CD4-positive, alpha-beta memory T cell (primary cell): ENCODE results near the gene YIPF1. TPM values are rescaled to one million over a fixed set of nuclear protein-coding genes. Genes with fewer than 3 reads are reported as not detected.
"Not testable (repeated sequence)": the region's sequence is repeated elsewhere in the genome, so short reads cannot be mapped to it uniquely, and the experiment has no call there.

Experiments
- CTCF ChIA-PET: fragments of 350-600 bp; sonication (Branson Sonifier 250); formaldehyde crosslinking; loops from one replicate; lab custom pipeline; 2021; ENCODE audit warnings: inconsistent platforms; ENCODE audit not compliant: partially characterized antibody; lab: Charles Lee
- POLR2A ChIA-PET: fragments of 350-600 bp; sonication (Branson Sonifier 250); formaldehyde crosslinking; loops from one replicate; lab custom pipeline; 2021; ENCODE audit not compliant: partially characterized antibody; lab: Charles Lee
- DNase-seq, 5 donors: peaks; one replicate each; pipeline versions ENCODE4 v3.0.0 to v3.0.0-alpha.2; 2020 to 2022; ENCODE audit warnings: mixed read lengths in 1 of 5
- H3K27ac ChIP-seq: one replicate; pipeline ENCODE4 v1.7.0; 2013; ENCODE audit warnings: low read depth, low read length
- H3K27me3 ChIP-seq: 2 replicates; pipeline ENCODE4 v1.7.0; 2013; ENCODE audit warnings: mild to moderate bottlenecking, low read length, moderate library complexity; ENCODE audit not compliant: insufficient read depth
- H3K36me3 ChIP-seq: 2 replicates; pipeline ENCODE4 v1.7.0; 2013; ENCODE audit warnings: mild to moderate bottlenecking, low read length, moderate library complexity; ENCODE audit not compliant: insufficient read depth
- H3K4me1 ChIP-seq: 2 replicates; pipeline ENCODE4 v1.7.0; 2013; ENCODE audit warnings: mild to moderate bottlenecking, low read length, moderate library complexity; ENCODE audit not compliant: insufficient read depth
- H3K4me3 ChIP-seq, 2 donors: one replicate each; pipeline ENCODE4 v1.7.0; 2013; ENCODE audit warnings: low read length in 2 of 2, mild to moderate bottlenecking in 1 of 2
- H3K9me3 ChIP-seq, 2 donors: one replicate each; pipeline ENCODE4 v1.7.0; 2013; ENCODE audit warnings: low read length in 2 of 2, control low read depth in 1 of 2; ENCODE audit not compliant: control insufficient read depth in 1 of 2
- H3K27ac Mint-ChIP-seq, 7 donors: one replicate each; pipeline ENCODE4 v1.8.0; 2020 to 2021; ENCODE audit warnings: mixed read lengths in 7 of 7, mild to moderate bottlenecking in 6 of 7, inconsistent platforms in 3 of 7, moderate library complexity in 3 of 7
- H3K27me3 Mint-ChIP-seq, 2 donors: one replicate each; pipeline ENCODE4 v1.8.0; 2020 to 2021; ENCODE audit warnings: mixed read lengths in 2 of 2
- H3K36me3 Mint-ChIP-seq, 2 donors: one replicate each; pipeline ENCODE4 v1.8.0; 2020 to 2021; ENCODE audit warnings: mixed read lengths in 2 of 2, inconsistent platforms in 1 of 2, mild to moderate bottlenecking in 1 of 2
- H3K4me1 Mint-ChIP-seq, 4 donors: one replicate each; pipeline ENCODE4 v1.8.0; 2020 to 2021; ENCODE audit warnings: mixed read lengths in 4 of 4, mild to moderate bottlenecking in 1 of 4
- H3K4me3 Mint-ChIP-seq, 8 donors: one replicate each; pipeline ENCODE4 v1.8.0; 2020 to 2021; ENCODE audit warnings: mixed read lengths in 8 of 8, mild to moderate bottlenecking in 7 of 8, moderate library complexity in 6 of 8, inconsistent platforms in 3 of 8
- H3K9me3 Mint-ChIP-seq, 8 donors: one replicate each; pipeline ENCODE4 v1.8.0; 2020 to 2021; ENCODE audit warnings: mixed read lengths in 8 of 8, mild to moderate bottlenecking in 5 of 8, inconsistent platforms in 3 of 8, moderate library complexity in 1 of 8
- intact Hi-C: fragments of 100-400 bp; cut with micrococcal nuclease; formaldehyde crosslinking; loops from one replicate; pipeline ENCODE4 v1.15.1; 2023
- polyA plus RNA-seq, 2 donors: library from polyadenylated mRNA; unstranded; fragments of 300-500 nt; fragmentation: Illumina TruSeq; gene quantifications; one replicate each; pipeline ENCODE4 v1.2.3, GENCODE V29; 2021
- total RNA-seq, 2 experiments: library from RNA; stranded (reverse); gene quantifications; one replicate each; pipeline ENCODE4 v1.2.3, GENCODE V29; 2021

YIPF1 gene
- total and polyA plus RNA-seq, 4 experiments from 2014 or later: 14.8 to 30.5 (median 20.2) TPM

GRCh38 chr1:53888681-53889080, 916 bp downstream of the YIPF1 start:
- Histone ChIP-seq H3K36me3 (no peaks in the 10 kb centered on the region), H3K27ac (peak overlapping the region; percentile 50), H3K9me3 (no peaks in the 10 kb centered on the region), H3K4me3 (peak overlapping the region; percentile 12 to 79), H3K27me3 (no peaks in the 10 kb centered on the region), H3K4me1 (peaks cover 28% of the 10 kb centered on the region)
- DNase-seq: no peak
- Mint-ChIP-seq H3K27ac (peak overlapping the region in 5 of 7 donors; percentile 77 to 95 (median 89)), H3K4me1 (peaks cover 28 to 49% (median 41%) of the 10 kb centered on the region in 4 donors), H3K9me3 (no peaks in the 10 kb centered on the region), H3K4me3 (peak overlapping the region; percentile 92 to 98 (median 96)), H3K36me3 (peaks cover 21 to 42% of the 10 kb centered on the region in 2 donors), H3K27me3 (peaks cover 0 to 2% of the 10 kb centered on the region in 2 donors)
- ChIA-PET POLR2A (interaction anchor here (2.1 to 2.7 kb wide), 2 partner anchors 57 to 164 kb away, joined by 6 to 19 read pairs; partner anchors contain the start of genes IFT25, LRRC42, TCEANC2 and TMEM59), CTCF (interaction anchor here (1.2 kb wide), 2 partner anchors 9 to 27 kb away, joined by 4 read pairs; no protein-coding TSS in a partner anchor)
- intact Hi-C loops: loop anchor here (1.0 to 10.0 kb wide), 3 partner anchors 50 to 606 kb away; partner anchors contain the start of genes LRRC42 and NDC1

GRCh38 chr1:53883600-53883999, 6.0 kb downstream of the YIPF1 start:
- intact Hi-C loops: loop anchor here (10.0 kb wide), 1 partner anchor 611 kb away; no protein-coding TSS in a partner anchor
- H3K27me3 Mint-ChIP-seq, H3K27ac ChIP-seq, H3K9me3 ChIP-seq, H3K36me3 ChIP-seq, H3K27ac Mint-ChIP-seq, H3K9me3 Mint-ChIP-seq, H3K27me3 ChIP-seq, DNase-seq, H3K4me3 Mint-ChIP-seq, H3K4me3 ChIP-seq, POLR2A ChIA-PET: not testable (repeated sequence)
- peaks cover 12 to 36% (median 29%) of the 10 kb centered on the region in 4 donors for H3K4me1 Mint-ChIP-seq
- peaks cover 12% of the 10 kb centered on the region for H3K4me1 ChIP-seq
- peaks cover 63 to 74% of the 10 kb centered on the region in 2 donors for H3K36me3 Mint-ChIP-seq
- CTCF ChIA-PET: interaction anchor here (1.6 to 2.6 kb wide), 2 partner anchors 10 to 23 kb away, joined by 4 to 8 read pairs; partner anchors contain the start of gene DIO1

GRCh38 chr1:53881853-53882252, 7.7 kb downstream of the YIPF1 start:
- CTCF ChIA-PET: interaction anchor here (1.6 kb wide), 1 partner anchor 11 kb away, joined by 4 read pairs; the partner anchor contains the start of gene DIO1
- peak overlapping the region in 1 of 7 donors; percentile 44 for H3K27ac Mint-ChIP-seq
- H3K9me3 Mint-ChIP-seq, H3K4me3 ChIP-seq, H3K4me3 Mint-ChIP-seq, H3K4me1 ChIP-seq, H3K27me3 Mint-ChIP-seq, POLR2A ChIA-PET, H3K27ac ChIP-seq, H3K27me3 ChIP-seq, H3K9me3 ChIP-seq, DNase-seq, H3K36me3 ChIP-seq: not testable (repeated sequence)
- H3K36me3 Mint-ChIP-seq: peaks cover 65 to 79% of the 10 kb centered on the region in 2 donors
- intact Hi-C loops: loop anchor here (10.0 kb wide), 1 partner anchor 613 kb away; no protein-coding TSS in a partner anchor
- H3K4me1 Mint-ChIP-seq: peaks cover 7 to 20% (median 18%) of the 10 kb centered on the region in 4 donors

GRCh38 chr1:53878492-53879105, 11.0 kb downstream of the YIPF1 start:
- Mint-ChIP-seq H3K4me1 (peaks cover 2 to 8% (median 3%) of the 10 kb centered on the region in 4 donors), H3K36me3 (peaks cover 68 to 78% of the 10 kb centered on the region in 2 donors), H3K4me3 (no peak overlapping the region), H3K27ac (no peak overlapping the region), H3K9me3 (peaks cover 0 to 2% (median 0%) of the 10 kb centered on the region in 8 donors), H3K27me3 (no peaks in the 10 kb centered on the region)
- DNase-seq: peak in 4 of 5 donors; percentile 14 to 26 (median 23)
- POLR2A ChIA-PET: interaction anchor here (0.9 kb wide), 1 partner anchor 11 kb away, joined by 4 read pairs; the partner anchor contains the start of gene YIPF1
- H3K4me3 ChIP-seq: no peak overlapping the region
- CTCF ChIA-PET: interaction anchor here (1.0 to 2.9 kb wide), 13 partner anchors 8 to 202 kb away, joined by 3 to 33 read pairs (median 5); partner anchors contain the start of genes IFT25 and LRRC42
- H3K4me1 ChIP-seq: no peaks in the 10 kb centered on the region
- no peaks in the 10 kb centered on the region for H3K9me3 ChIP-seq
- H3K27me3 ChIP-seq: no peaks in the 10 kb centered on the region
- no peak overlapping the region for H3K27ac ChIP-seq
- H3K36me3 ChIP-seq: peaks cover 4% of the 10 kb centered on the region
- intact Hi-C loops: loop anchor here (1.0 to 2.0 kb wide), 2 partner anchors 70 to 81 kb away; no protein-coding TSS in a partner anchor

GRCh38 chr1:53875150-53875549, 14.4 kb downstream of the YIPF1 start:
- H3K27ac Mint-ChIP-seq, H3K4me1 Mint-ChIP-seq, intact Hi-C loops, H3K4me3 ChIP-seq, CTCF ChIA-PET, H3K9me3 ChIP-seq, DNase-seq, H3K4me1 ChIP-seq, H3K9me3 Mint-ChIP-seq, H3K27me3 ChIP-seq, H3K27ac ChIP-seq, H3K27me3 Mint-ChIP-seq, H3K4me3 Mint-ChIP-seq: not testable (repeated sequence)
- H3K36me3 Mint-ChIP-seq: peaks cover 52 to 70% of the 10 kb centered on the region in 2 donors
- POLR2A ChIA-PET: interaction anchor here (1.1 kb wide), 1 partner anchor 15 kb away, joined by 4 read pairs; the partner anchor contains the start of gene YIPF1
- H3K36me3 ChIP-seq: peaks cover 16% of the 10 kb centered on the region

GRCh38 chr1:53871773-53872484, 17.7 kb downstream of the YIPF1 start:
- Mint-ChIP-seq H3K4me1 (peaks cover 0 to 3% (median 1%) of the 10 kb centered on the region in 4 donors), H3K27me3 (no peaks in the 10 kb centered on the region), H3K4me3 (no peak overlapping the region), H3K36me3 (peaks cover 51 to 68% of the 10 kb centered on the region in 2 donors), H3K9me3 (no peaks in the 10 kb centered on the region), H3K27ac (peak overlapping the region in 2 of 7 donors; percentile 4 to 42)
- Histone ChIP-seq H3K9me3 (no peaks in the 10 kb centered on the region), H3K27ac (no peak overlapping the region), H3K4me3 (no peak overlapping the region), H3K4me1 (no peaks in the 10 kb centered on the region), H3K27me3 (no peaks in the 10 kb centered on the region), H3K36me3 (peaks cover 12% of the 10 kb centered on the region)
- no peak for DNase-seq
- intact Hi-C loops: no loop called here
- CTCF ChIA-PET: interaction anchor here (0.6 to 6.3 kb wide), 6 partner anchors 12 to 88 kb away, joined by 3 to 40 read pairs (median 6); partner anchors contain the start of genes IFT25 and LRRC42
- POLR2A ChIA-PET: interaction anchor here (1.1 kb wide), 1 partner anchor 9 kb away, joined by 3 read pairs; no protein-coding TSS in a partner anchor
